HUDEP-2 (cell line): ENCODE measurements around the gene ZNF283.
"Not testable (repeated sequence)": the region's sequence is repeated elsewhere in the genome, so short reads cannot be mapped to it uniquely, and the experiment has no call there.

Experiments
- DNase-seq, 76 experiments: peaks; one replicate each; lab custom pipeline; 2025; ENCODE audit not compliant: unreplicated experiment in 76 of 76; lab: John Stamatoyannopoulos, UW

ZNF283 gene

DNA sequence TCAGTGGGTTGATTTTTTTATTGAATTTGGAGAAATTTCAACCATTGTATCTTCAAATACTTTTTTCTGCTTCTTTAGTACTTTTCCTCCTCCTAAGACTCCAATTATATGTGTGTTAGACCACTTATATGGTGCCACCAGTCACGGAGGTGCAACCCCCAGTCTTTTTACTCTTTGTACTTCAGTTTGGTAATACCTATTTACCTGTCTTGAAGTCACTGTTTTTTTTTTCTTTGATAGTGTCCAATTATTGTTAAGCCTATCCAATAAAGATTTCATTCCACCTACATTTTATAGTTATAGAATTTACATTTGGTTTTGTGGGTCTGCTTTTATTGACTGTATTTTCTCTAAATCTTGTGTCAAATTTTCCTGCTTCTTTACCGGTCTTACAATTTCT, 14.9 kb downstream of the ZNF283 start:
- DNase-seq: no peak

- no peak for DNase-seq
These were observed 20.1 kb downstream of the ZNF283 start for GRCh38 chr19:43847246-43847645.

DNA sequence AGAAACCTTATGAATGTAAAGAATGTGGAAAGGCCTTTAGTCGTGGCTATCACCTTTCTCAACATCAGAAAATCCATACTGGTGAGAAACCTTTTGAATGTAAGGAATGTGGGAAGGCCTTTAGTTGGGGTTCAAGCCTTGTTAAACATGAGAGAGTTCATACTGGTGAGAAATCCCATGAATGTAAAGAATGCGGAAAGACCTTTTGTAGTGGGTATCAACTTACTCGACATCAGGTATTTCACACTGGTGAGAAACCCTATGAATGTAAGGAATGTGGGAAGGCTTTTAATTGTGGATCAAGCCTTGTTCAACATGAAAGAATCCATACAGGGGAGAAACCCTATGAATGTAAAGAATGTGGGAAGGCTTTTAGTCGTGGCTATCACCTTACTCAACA, 20.8 kb downstream of the ZNF283 start:
- DNase-seq: no peak

DNA sequence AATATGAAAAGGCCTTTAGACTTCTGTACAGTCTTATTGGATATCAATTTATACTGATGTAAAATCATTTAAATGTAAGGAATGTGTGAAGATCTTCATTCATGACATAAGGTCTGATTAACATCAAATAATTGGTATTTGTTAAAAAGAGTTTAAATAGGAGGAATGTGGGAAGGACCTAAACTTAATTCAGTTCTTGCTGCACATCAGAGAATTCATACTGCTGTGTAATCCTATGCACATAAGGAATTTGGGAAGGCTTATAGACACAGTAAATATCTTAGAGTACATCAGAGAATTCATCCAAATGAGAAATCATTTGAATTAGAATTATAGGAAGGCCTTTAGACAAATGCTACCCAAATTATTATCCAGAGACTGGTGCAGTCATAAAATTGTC, 21.7 kb downstream of the ZNF283 start:
- DNase-seq: no peak

DNA sequence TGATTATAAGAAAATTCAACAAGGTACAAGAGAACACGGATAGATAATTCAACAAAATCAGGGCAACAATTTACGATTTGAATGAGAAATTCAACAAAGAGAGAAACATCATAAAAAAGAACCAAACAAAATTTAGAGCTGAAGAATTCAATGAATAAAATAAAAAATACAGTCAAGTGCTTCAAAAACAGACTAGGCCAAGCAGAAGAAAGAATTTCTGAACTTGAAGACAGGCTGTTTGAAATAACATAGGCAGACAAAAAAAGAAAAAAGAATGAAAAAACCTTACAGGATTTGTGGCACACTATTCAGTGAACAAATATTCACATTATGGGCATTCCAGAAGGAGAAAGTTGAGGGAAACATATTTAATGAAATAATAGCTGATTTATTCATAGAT, 31.1 kb downstream of the ZNF283 start:
- no peak for DNase-seq

DNA sequence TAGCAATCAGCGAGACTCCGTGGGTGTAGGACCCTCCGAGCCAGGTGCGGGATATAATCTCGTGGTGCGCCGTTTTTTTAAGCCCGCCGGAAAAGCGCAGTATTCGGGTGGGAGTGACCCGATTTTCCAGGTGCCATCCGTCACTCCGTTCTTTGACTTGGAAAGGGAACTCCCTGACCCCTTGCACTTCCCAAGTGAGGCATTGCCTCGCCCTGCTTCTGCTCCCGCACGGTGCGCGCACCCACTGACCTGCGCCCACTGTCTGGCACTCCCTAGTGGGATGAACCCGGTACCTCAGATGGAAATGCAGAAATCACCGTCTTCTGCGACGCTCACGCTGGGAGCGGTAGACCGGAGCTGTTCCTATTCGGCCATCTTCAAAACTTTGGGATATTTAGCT, 39.8 kb downstream of the ZNF283 start:
- not testable (repeated sequence) for DNase-seq

DNA sequence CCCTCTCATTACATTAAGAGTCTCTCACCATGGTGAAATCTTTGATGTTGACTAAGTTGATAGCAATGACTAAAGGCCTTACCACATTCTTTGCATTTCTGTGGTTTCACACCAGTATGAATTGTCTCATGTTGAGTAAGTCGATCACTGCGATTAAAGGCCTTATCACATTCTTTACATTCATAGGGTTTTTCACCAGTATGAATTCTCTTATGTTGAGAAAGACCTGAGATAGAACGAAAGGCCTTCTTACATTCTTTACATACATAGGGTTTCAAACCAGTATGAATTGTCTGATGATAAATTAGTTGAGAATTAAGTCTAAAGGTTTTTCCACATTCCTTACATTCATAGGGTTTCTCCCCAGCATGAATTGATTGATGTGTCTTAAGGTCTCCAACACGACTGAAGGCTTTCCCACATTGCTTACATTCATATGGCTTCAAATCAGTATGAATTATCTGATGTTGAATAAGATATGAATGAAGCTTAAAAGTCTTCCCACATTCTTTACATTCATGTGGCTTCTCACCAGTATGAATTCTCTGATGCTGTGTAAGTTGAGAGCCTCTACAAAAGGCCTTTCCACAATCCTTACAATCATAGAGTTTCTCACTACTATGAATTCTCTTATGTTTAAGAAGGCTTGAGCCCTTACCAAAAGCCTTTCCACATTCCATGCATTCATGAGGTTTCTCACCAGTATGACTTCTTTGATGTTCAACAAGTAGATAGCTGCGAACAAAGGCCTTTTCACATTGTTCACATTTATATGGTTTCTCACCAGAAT, 45.6 kb downstream of the ZNF283 start:
- DNase-seq: no peak

GRCh38 chr19:43880483-43880882, 53.4 kb downstream of the ZNF283 start:
- DNase-seq: no peak

DNA sequence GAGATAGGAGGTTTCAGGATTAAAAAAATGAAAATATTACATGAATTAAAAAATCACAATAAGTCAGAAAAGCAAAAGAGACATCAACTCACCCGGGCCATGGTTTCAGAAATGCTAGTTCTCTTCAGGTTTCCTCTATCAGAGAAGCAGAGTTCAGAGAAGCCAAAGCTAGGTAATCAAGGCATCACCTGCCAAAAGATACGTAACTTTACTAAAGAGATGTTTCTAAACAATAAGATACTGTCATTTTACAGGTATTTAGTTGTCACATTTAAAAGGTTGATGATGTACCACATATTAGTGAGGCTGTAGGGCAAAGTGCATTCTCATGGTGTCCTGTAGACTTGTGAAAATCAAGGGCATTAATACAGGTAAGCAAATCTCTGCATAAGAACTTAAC, 56.7 kb downstream of the ZNF283 start, which contains the start of gene ZNF404:
ZNF404 (minus strand) TSS at position 101 of the 400 bp plus-strand sequence.
- no peak for DNase-seq

GRCh38 chr19:43895727-43896308, 68.7 kb downstream of the ZNF283 start:
- DNase-seq: no peak
